Kidney tubule cell (primary cell): ENCODE data around the gene NKX6-2.

ENCODE experiments used
- DNase-seq: peaks from one replicate; pipeline ENCODE4 v3.0.0-alpha.2; 2018; ENCODE audit warnings: low spot score

The NKX6-2 gene

GRCh38 chr10:132813001-132813401, 27.1 kb upstream of the NKX6-2 start:
- DNase-seq = no peak

- no peak for DNase-seq
These were observed 26.6 kb upstream of the NKX6-2 start for GRCh38 chr10:132812520-132812919.

- no peak for DNase-seq
These were observed 26.0 kb upstream of the NKX6-2 start for GRCh38 chr10:132811891-132812481.

- DNase-seq = no peak
These were observed 25.1 kb upstream of the NKX6-2 start for GRCh38 chr10:132810807-132811700.

GRCh38 chr10:132810141-132810806, 24.3 kb upstream of the NKX6-2 start:
- no peak for DNase-seq

GRCh38 chr10:132809232-132810140, 23.5 kb upstream of the NKX6-2 start:
- no peak for DNase-seq

GRCh38 chr10:132808383-132809231, 22.7 kb upstream of the NKX6-2 start:
- no peak for DNase-seq

- DNase-seq = no peak
These were observed 21.7 kb upstream of the NKX6-2 start for GRCh38 chr10:132807621-132808049.

GRCh38 chr10:132806561-132807003, 20.6 kb upstream of the NKX6-2 start:
- DNase-seq = no peak

- DNase-seq = no peak
These were observed 20.2 kb upstream of the NKX6-2 start for GRCh38 chr10:132806110-132806509.

GRCh38 chr10:132805599-132805998, 19.7 kb upstream of the NKX6-2 start:
- no peak for DNase-seq

- DNase-seq = no peak
These were observed 19.0 kb upstream of the NKX6-2 start for GRCh38 chr10:132804785-132805426.

- no peak for DNase-seq
These were observed 18.3 kb upstream of the NKX6-2 start for GRCh38 chr10:132804287-132804686.

- no peak for DNase-seq
These were observed 17.7 kb upstream of the NKX6-2 start for GRCh38 chr10:132803416-132804210.

- DNase-seq = no peak
These were observed 16.9 kb upstream of the NKX6-2 start for GRCh38 chr10:132802694-132803320.

GRCh38 chr10:132802048-132802447, 16.1 kb upstream of the NKX6-2 start:
- no peak for DNase-seq

GRCh38 chr10:132799865-132800264, 13.9 kb upstream of the NKX6-2 start:
- no peak for DNase-seq

- DNase-seq = no peak
These were observed 12.9 kb upstream of the NKX6-2 start for GRCh38 chr10:132798876-132799275.

- no peak for DNase-seq
These were observed 12.5 kb upstream of the NKX6-2 start for GRCh38 chr10:132798403-132798802.
